GM21381 (cell line): ENCODE measurements around the gene LAMA5.

Experiments
- ATAC-seq: cut with Tn5 transposase; IDR thresholded peaks from one replicate; pipeline ENCODE4 v1.9.1; 2021; ENCODE audit warnings: mild to moderate bottlenecking, moderate library complexity; ENCODE audit not compliant: unreplicated experiment

LAMA5 gene

GRCh38 chr20:62405108-62405980 is 38.2 kb upstream of the LAMA5 start:
- no peak for ATAC-seq

DNA sequence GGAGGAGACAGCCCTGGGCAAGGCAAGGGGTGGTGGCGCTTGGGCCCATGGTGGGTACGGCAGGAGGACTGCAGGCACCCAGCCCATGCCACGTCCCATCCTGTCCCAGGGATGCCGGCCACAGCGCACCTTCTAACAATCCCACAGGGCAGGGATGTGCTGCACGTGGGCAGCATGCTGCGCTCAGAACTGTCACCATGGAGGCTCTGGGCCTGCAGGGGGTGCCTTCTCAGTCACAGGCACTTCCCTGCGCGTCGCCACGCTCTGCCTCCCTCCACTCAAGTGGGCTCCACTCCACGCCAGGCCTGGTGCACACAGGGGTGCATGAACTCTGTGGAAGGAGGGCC is 37.6 kb upstream of the LAMA5 start:
- no peak for ATAC-seq

DNA sequence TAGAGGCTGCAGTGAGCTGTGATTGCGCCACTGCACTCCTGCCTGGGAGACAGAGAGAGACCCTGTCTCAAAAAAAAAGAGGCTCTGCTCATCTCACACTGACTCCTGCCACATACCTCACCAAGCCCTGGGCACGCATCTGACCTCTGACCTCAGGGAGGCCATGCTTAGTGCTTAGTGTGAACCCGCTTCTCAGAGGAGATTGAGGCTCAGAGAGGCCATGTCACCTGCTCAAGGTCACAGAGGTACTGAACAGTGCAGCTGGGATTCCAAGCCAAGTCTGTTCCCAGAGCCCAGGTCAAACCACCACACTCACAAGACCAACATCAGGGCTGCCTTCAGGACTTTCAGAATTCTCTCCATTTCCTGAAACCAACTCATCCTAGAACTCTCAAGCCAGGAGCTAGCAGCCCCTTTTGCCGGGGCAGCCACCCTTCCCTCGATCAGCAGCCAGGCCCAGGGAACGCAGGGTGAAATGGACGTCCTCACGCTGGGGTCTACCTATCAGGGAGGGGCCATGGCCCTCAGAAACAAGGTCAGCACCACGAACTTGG is 37.1 kb upstream of the LAMA5 start:
- ATAC-seq = no peak

- ATAC-seq = no peak
These were observed 36.2 kb upstream of the LAMA5 start for GRCh38 chr20:62403331-62403730.

GRCh38 chr20:62402456-62403150 is 35.5 kb upstream of the LAMA5 start:
- ATAC-seq = no peak

DNA sequence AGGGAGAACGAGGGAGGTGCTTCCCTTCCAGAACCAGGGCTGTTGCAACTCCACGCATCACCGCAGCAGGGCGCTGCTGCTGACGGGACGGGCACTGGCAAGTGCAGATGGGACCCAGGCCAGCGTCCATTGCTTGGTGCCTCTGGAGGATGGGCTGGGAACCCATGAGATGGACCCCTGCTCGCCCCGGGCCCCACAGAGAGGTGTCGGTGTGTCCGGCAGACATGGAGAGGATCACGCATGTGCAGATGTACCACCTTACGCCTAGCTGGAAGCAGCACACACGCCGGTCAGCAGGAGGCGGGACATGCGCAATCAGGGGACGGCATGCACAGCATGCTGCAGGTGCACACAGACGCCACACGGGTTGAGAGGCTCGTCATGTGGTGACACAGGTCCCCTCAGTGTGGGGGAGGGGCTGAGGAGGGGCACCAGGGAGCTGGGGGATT is 34.2 kb upstream of the LAMA5 start:
- ATAC-seq = no peak

DNA sequence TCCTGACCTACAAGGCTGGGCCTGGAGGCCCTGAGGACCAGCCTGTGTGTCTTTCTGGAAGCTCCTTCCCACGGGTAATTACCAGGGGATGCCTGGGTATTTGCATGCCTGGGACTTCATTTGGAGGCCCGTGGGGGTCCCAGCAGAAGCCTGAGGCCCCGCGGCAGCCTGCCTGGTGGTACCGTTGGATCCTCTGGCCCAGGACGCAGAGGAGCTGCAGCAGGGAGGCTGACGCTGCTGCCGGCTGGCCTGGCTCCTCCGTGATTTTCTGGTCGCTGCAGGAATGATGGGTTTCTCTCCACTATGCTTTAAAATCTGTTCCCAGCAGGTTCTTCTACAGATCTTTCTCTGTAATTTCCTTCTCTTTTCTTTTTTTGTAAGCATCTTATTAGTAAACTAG is 33.4 kb upstream of the LAMA5 start:
- no peak for ATAC-seq

- no peak for ATAC-seq
These were observed 32.9 kb upstream of the LAMA5 start for GRCh38 chr20:62400021-62400420.

- ATAC-seq = no peak
These were observed 31.2 kb upstream of the LAMA5 start for GRCh38 chr20:62398120-62398821.

- no peak for ATAC-seq
These were observed 29.5 kb upstream of the LAMA5 start for GRCh38 chr20:62396367-62397239.

DNA sequence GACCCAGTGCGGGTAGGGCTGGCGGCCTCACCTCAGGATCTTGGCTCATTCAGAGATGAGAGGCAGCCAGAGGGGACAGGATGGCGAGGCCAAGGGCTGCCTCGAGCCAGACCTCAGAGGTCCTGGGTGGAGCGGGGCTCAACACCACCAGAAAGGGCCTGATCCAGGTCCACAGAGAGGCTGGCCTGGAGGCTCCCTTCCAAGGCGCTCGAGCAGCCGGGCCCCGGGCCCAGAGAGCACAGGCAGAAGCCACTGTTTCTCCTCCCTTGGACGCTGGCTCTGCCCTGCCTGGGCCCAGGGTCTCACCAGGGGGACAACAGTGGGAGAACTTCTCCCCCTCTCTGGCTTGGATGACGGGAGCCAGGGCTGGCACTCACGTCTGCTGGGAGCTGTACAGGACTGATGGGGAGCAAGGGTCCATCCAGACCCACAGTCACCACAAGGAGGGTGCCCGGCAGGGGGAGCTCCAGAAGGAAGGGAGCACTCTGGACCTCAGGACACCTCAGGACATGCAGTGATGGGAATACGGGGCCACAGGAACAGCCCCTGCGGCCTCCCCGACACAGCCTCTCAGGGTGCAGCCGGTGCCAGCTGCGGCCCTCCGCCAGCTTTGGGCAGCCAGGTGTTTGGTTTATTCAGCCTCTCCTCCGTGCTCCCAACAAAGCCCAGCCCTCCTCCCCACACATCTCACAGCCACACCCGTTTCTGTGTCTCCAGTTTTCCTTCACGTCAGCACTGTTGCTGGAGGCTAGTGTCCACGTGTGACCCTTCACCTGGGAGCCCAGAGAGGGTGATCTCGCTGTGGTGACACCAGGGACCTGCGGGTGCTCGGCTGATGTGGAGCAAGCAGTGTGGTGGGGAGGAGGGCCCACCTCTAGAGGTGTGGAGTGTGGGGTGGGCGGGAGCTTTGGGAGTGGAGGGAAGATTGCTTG is 28.5 kb upstream of the LAMA5 start:
- ATAC-seq = no peak

- no peak for ATAC-seq
These were observed 27.4 kb upstream of the LAMA5 start for GRCh38 chr20:62394248-62395245.

DNA sequence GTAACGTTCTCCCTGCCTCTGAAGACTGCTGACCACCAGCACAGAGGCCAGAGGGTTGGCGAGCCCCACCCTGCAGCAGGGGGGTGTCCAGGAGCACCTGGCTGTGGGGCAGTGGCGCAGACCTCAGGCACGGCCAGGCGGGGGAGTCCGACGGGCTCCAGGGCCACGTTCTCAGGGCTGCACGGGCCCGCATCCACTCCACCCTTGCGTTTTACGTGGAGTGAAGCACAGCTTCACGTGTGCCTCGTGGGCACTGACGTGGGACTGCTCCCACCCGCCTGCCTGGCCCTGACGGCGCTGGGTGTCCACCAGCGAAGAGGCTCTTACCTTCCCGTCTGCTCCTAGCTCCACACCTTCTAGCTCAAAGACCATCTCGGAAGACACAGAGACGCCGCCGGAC is 26.7 kb upstream of the LAMA5 start:
- no peak for ATAC-seq

DNA sequence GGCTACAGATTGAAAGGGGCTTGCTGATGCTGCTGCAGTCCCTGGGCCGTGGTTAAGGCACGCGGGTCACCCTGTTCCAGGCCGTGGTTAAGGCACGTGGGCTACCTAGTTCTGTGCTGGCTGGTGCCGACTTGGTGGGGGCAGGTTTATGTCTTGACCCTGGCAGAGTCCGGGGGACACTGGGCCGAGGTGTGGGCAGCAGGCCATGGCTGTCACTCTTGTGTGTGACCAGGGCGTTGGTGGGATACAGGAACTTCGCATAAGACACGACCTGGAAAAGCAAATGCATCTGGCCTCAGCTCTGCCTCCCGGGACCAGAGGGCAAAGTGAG is 26.2 kb upstream of the LAMA5 start:
- no peak for ATAC-seq

DNA sequence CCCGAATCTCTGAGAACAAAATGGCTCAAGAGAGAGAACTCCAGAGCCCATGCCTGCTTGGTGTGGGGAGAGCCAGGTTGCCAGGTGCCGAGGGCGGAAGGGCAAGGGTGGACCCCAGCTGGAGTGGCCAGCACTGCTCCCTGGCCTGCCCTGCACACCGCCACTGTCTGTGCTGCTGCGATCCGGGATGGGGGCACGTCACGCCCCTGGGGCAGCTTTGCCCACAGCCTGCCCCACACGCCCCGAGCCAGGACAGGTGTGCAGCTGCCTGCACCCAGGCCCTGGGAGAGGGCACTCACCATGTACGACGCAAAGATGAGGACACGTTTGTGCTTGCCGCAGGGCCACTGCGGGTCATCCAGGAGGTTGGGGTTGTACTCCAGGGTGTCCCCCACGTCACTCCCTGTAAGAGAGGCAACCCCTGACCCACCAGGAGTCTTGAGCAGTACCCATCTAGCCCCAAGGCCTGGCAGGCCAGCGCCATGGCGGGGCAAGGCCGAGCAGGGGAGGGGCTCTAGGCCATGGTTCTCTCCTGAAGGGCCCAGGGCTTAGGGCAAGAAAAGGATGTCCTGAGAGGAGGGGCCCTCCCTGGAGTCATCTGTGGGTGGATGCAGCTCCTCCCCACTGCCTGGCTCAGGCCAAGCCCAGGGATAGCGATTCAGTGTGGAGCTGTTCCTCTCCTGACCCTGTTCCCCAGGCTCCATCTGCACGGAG is 25.7 kb upstream of the LAMA5 start:
- ATAC-seq = no peak

DNA sequence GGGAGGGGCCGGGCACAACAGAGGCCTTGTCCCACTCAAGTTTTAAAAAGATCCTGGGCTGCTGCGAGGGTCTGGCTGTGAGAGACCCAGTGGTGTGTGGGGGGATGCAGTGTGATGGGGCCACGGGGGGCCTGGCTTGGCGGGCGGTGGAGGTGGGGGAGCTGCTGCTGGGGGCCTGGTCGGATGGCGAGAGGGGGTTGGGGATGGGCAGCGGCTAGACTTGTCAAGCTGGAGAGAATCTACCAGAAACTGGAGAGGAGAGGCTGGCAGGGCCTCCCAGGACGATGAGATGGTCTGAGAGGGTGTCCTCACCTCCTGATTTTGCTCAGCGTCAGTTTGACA is 24.9 kb upstream of the LAMA5 start:
- no peak for ATAC-seq

DNA sequence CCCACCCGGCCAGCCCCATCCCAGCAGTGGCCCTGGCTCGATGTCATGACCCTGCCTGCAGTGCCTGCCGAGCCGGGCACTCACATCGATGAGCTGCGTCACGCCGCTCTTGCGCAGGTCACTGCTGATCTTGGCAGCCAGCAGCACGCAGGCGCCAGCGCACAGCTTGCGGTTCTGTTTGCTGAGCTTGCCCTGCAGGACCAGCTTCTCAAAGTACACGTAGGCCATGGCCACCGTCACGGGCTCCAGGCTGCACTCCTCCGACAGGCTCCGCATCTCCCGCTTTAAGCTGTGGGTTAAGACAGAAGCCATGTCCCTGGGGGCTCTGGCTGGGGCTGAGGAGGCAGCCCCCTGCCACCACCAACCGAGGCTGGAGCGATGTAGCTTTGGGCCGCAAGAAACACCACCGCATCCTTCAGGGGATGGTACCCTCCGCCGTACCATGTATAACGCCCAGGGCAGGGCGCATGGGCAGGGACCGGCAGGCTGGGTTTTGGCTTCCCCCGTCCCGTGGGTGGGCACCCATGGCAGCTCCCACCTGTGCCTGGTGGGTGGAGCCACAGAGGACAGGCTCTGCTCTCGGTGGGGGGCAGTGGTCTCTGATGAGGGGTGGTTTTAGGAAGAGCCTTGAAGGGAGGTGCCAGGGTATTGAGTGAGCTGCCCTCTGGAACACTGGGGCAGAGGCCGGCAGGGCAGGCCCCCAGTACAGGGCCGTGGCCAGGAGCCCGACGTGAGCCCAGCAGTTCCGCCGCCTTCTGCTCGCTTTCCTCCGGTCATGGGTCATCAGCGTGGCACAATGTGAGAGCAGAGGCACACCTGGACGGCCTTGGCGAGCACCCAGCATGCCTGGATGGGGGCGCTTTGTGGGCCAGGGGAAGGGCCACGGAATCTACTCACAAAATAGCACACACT is 24.3 kb upstream of the LAMA5 start:
- no peak for ATAC-seq
